HepG2 (cell line): ENCODE results near the gene OTC. TPM values are rescaled to one million over a fixed set of nuclear protein-coding genes. Genes with fewer than 3 reads are reported as not detected.

Experiments
- BORCS8-MEF2B ChIP-seq: sonication (generic); formaldehyde crosslinking; IDR thresholded peaks from 2 replicates; pipeline ENCODE4 v1.8.0; 2022; ENCODE audit warnings: mild to moderate bottlenecking, missing genetic modification reagents
- ERF ChIP-seq: IDR thresholded peaks from 2 replicates; pipeline ENCODE4 v1.6.1; 2018; ENCODE audit warnings: missing biosample characterization, missing genetic modification reagents
- FOXP1 ChIP-seq, 2 experiments: fragments of 450-650 bp in 1 of 2; IDR thresholded peaks; 2 replicates each; pipeline ENCODE4 v1.6.1; 2017 to 2018; ENCODE audit warnings: antibody characterized with exemption in 1 of 2
- HNRNPUL1 ChIP-seq: fragments of 200-400 bp; formaldehyde crosslinking; IDR thresholded peaks from 2 replicates; pipeline ENCODE4 v1.6.1; 2017; ENCODE audit warnings: low read depth, mild to moderate bottlenecking, low read length, moderate library complexity
- IRF1 ChIP-seq: sonication (generic); formaldehyde crosslinking; IDR thresholded peaks from 2 replicates; pipeline ENCODE4 v1.4.0; 2020; ENCODE audit warnings: low read depth, mild to moderate bottlenecking, missing genetic modification reagents
- IRF2 ChIP-seq: IDR thresholded peaks from 2 replicates; pipeline ENCODE4 v1.6.1; 2018; ENCODE audit warnings: missing genetic modification reagents, missing compliant biosample characterization
- KDM2A ChIP-seq: sonication (generic); formaldehyde crosslinking; IDR thresholded peaks from 2 replicates; pipeline ENCODE4 v1.4.0; 2020; ENCODE audit warnings: low read depth, missing genetic modification reagents, borderline replicate concordance
- KDM4B ChIP-seq: sonication (generic); formaldehyde crosslinking; IDR thresholded peaks from 2 replicates; pipeline ENCODE4 v1.4.0; 2020; ENCODE audit warnings: missing genetic modification reagents
- NFYC ChIP-seq: IDR thresholded peaks from 2 replicates; pipeline ENCODE4 v1.6.1; 2016; ENCODE audit warnings: missing genetic modification reagents, missing compliant biosample characterization
- NPAS2 ChIP-seq: sonication (generic); formaldehyde crosslinking; IDR thresholded peaks from 2 replicates; pipeline ENCODE4 v1.8.0; 2022; ENCODE audit warnings: mild to moderate bottlenecking, missing genetic modification reagents, borderline replicate concordance
- NR0B2 ChIP-seq: sonication (generic); formaldehyde crosslinking; IDR thresholded peaks from 2 replicates; pipeline ENCODE4 v1.4.0; 2020; ENCODE audit warnings: mild to moderate bottlenecking, missing genetic modification reagents
- RELA ChIP-seq: sonication (generic); formaldehyde crosslinking; IDR thresholded peaks from 2 replicates; pipeline ENCODE4 v1.4.0; 2020; ENCODE audit warnings: missing genetic modification reagents
- SIX1 ChIP-seq: sonication (generic); formaldehyde crosslinking; IDR thresholded peaks from 2 replicates; pipeline ENCODE4 v1.4.0; 2020; ENCODE audit warnings: missing genetic modification reagents, borderline replicate concordance
- SMC3 ChIP-seq: IDR thresholded peaks from 2 replicates; pipeline ENCODE4 v1.6.1; 2011; ENCODE audit warnings: low read length, improper control_type of control experiment
- SRY ChIP-seq: sonication (generic); formaldehyde crosslinking; IDR thresholded peaks from 2 replicates; pipeline ENCODE4 v1.8.0; 2022; ENCODE audit warnings: mild to moderate bottlenecking, missing genetic modification reagents
- U2AF1 ChIP-seq: fragments of 200-400 bp; formaldehyde crosslinking; optimal IDR thresholded peaks from 2 replicates; pipeline ENCODE3; 2017; ENCODE audit warnings: mild to moderate bottlenecking, low read depth, low read length
- ZBTB38 ChIP-seq: sonication (generic); formaldehyde crosslinking; IDR thresholded peaks from 2 replicates; pipeline ENCODE4 v1.5.1; 2020; ENCODE audit warnings: mild to moderate bottlenecking, missing genetic modification reagents
- ZBTB4 ChIP-seq: sonication (generic); formaldehyde crosslinking; IDR thresholded peaks from 2 replicates; pipeline ENCODE4 v1.4.0; 2020; ENCODE audit warnings: missing genetic modification reagents, mild to moderate bottlenecking, borderline replicate concordance
- ZMAT3 ChIP-seq: sonication (generic); formaldehyde crosslinking; conservative IDR thresholded peaks from 2 replicates; pipeline ENCODE4 v1.7.0; 2021; ENCODE audit warnings: missing genetic modification reagents
- ZNF382 ChIP-seq: sonication (generic); formaldehyde crosslinking; IDR thresholded peaks from 2 replicates; pipeline ENCODE4 v1.5.0; 2020; ENCODE audit warnings: missing genetic modification reagents, mild to moderate bottlenecking, borderline replicate concordance
- ZNF468 ChIP-seq: sonication (generic); formaldehyde crosslinking; IDR thresholded peaks from 2 replicates; pipeline ENCODE4 v1.8.0; 2022; ENCODE audit warnings: mild to moderate bottlenecking, moderate library complexity, missing genetic modification reagents
- ZNF552 ChIP-seq: sonication (generic); formaldehyde crosslinking; IDR thresholded peaks from 2 replicates; pipeline ENCODE4 v1.9.0; 2022; ENCODE audit warnings: missing genetic modification reagents, mild to moderate bottlenecking, borderline replicate concordance
- ZNF615 ChIP-seq: sonication (generic); formaldehyde crosslinking; IDR thresholded peaks from 2 replicates; pipeline ENCODE4 v1.5.0; 2020; ENCODE audit warnings: mild to moderate bottlenecking, missing genetic modification reagents, borderline replicate concordance
- ZNF703 ChIP-seq: sonication (generic); formaldehyde crosslinking; IDR thresholded peaks from 2 replicates; pipeline ENCODE4 v1.5.1; 2020; ENCODE audit warnings: missing genetic modification reagents, mild to moderate bottlenecking, moderate library complexity, borderline replicate concordance
- ZNF761 ChIP-seq: sonication (generic); formaldehyde crosslinking; conservative IDR thresholded peaks from 2 replicates; pipeline ENCODE4 v1.4.0; 2020; ENCODE audit warnings: mild to moderate bottlenecking, missing genetic modification reagents
- polyA plus RNA-seq, 8 experiments: library from polyadenylated mRNA; depleted of rRNA in 3 of 8; stranded (reverse) in 7 of 8; unstranded in 1 of 8; fragments of >200 nt; fragmentation: Illumina TruSeq in 4 of 8; extraction: Trizol in 4 of 8; gene quantifications; 2 replicates each; pipeline versions ENCODE4 v1.2.1 to v1.2.3, GENCODE V29; 2011 to 2016; ENCODE audit warnings: low read depth in 4 of 8, missing spikeins in 1 of 8, mixed read lengths in 1 of 8; ENCODE audit not compliant: insufficient read depth in 1 of 8
- total RNA-seq, 5 experiments: library from RNA; depleted of rRNA; stranded (reverse); fragments of >200 nt; fragmentation: Illumina TruSeq; extraction: Trizol; gene quantifications; 2 replicates each; pipeline ENCODE4 v1.2.3, GENCODE V29; 2016; ENCODE audit warnings: low read depth in 1 of 5

Gene OTC
- total and polyA plus RNA-seq, 2 of the 13 experiments (the other 11 are each of a cell fraction or from before 2014, with no cell fraction given), result 0.04 to 1.8 TPM

- TF ChIP-seq ZBTB4 (CRISPR knock-in tag) (no peak), RELA (CRISPR knock-in tag) (no peak), ZNF615 (no peak), ZNF382 (CRISPR knock-in tag) (no peak), ZNF703 (CRISPR knock-in tag) (no peak), KDM4B (0 out of 2 replicates have a peak, but pooled peaks have one; percentile 37), SMC3 (peak; percentile 17; the same call in 1 of the 2 replicates), ZNF761 (CRISPR knock-in tag) (no peak), SRY (CRISPR knock-in tag) (no peak), BORCS8-MEF2B (CRISPR knock-in tag) (no peak; the same call in 1 of the 2 replicates), HNRNPUL1 (no peak), KDM2A (CRISPR knock-in tag) (peak; percentile 81; the same call in 1 of the 2 replicates), ZMAT3 (no peak), FOXP1 (IDR thresholded peaks at IDR 0.05) (no peak), FOXP1 (CRISPR knock-in tag; IDR thresholded peaks at IDR 0.05) (no peak), NPAS2 (CRISPR knock-in tag) (no peak), ERF (CRISPR knock-in tag) (no peak), ZNF468 (CRISPR knock-in tag) (no peak), IRF2 (CRISPR knock-in tag) (peak; percentile 41; the same call in 1 of the 2 replicates), SIX1 (CRISPR knock-in tag) (no peak), ZNF552 (CRISPR knock-in tag) (no peak), NR0B2 (CRISPR knock-in tag) (no peak), IRF1 (no peak), ZBTB38 (CRISPR knock-in tag) (0 out of 2 replicates have a peak, but pooled peaks have one; percentile 20), U2AF1 (no peak), NFYC (CRISPR knock-in tag) (no peak)
These were observed 25.2 kb upstream of the OTC start, which contains the start of gene RPGR (continued) for GRCh38 chrX:38327007-38327774.
